HG03571 (cell line): ENCODE data around the gene SLC37A3.
"Not testable (repeated sequence)": the region's sequence is repeated elsewhere in the genome, so short reads cannot be mapped to it uniquely, and the experiment has no call there.

ENCODE experiments used
- ATAC-seq: cut with Tn5 transposase; IDR thresholded peaks from one replicate; pipeline ENCODE4 v1.9.1; 2021; ENCODE audit not compliant: unreplicated experiment

Gene SLC37A3

GRCh38 chr7:140349144-140349771, 49.1 kb downstream of the SLC37A3 start:
- ATAC-seq = no peak

- no peak for ATAC-seq
These were observed 50.0 kb downstream of the SLC37A3 start for GRCh38 chr7:140348161-140348849.

DNA sequence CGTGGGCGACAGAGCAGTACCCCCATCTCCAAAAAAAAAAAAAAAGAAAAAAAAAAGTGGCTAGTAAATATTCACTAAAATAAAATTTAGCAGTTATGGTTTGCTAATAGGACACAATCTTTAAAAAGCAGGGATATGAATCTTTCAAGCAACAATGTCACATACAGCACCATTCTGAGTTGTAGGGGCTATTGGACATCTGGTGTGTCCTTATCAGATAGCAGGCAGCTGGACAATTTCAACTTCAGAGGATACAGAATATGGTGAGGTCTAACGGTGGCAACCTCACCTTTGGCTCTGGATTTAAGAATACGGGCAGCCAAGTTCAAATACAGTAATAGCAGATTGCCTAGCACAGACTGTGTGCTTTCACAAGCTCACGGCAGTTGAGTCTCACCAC, 51.1 kb downstream of the SLC37A3 start:
- ATAC-seq = no peak

DNA sequence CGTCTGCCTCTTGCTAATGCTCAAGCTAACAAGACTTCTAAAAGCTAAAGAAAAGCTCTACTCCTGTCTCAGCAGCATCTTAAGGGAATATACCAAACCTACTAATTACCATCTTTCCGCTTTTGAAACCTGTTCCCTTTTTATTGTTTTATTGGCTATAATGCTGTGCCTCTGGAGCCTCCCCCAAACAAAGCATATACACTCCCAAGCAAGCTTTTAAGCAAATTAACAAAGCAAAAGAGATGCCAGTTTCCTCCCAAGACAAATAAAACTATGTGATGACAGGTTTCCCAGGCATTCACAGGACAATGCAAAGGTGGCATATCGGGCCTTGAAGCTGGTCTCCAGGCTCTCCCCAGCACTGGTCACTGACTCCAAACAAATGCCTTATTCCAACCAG, 52.9 kb downstream of the SLC37A3 start:
- ATAC-seq = no peak

DNA sequence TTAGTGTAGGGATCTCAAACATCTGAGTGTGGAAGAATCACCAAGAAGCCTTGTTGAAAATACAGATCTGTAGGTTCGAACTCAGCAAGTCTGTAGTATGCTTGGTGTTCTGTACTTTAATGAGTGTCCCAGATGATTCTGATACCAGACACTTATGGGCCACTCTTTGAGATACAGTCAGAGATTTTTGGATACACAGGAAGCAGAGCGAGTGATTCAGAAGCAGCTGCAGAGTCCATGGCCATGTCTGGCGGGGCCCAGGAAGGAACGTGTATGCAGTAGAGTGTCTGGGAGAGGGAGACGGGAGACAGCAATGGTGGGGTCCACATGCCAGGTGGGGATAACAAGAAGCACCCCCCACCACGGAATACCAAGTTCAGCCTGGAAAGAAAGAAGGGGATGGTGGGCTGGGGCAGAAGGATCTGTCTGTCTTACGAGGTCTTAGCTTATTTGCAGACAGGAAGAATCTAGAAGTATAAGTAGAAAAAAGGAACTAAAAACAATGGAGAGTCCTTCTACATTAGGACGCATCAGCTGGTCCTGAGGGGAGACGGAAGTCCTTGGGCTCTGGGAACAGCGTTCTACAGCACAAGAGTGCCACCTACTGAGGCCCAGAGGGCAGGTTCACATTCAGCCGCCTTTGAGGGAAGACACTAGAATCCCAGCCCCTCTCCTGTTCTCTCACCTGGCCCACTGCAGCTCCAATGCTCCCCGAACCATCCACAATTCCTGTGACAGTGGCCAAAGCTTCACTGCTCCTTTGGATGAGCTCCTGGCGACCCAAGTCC, 55.4 kb downstream of the SLC37A3 start:
- ATAC-seq = no peak

DNA sequence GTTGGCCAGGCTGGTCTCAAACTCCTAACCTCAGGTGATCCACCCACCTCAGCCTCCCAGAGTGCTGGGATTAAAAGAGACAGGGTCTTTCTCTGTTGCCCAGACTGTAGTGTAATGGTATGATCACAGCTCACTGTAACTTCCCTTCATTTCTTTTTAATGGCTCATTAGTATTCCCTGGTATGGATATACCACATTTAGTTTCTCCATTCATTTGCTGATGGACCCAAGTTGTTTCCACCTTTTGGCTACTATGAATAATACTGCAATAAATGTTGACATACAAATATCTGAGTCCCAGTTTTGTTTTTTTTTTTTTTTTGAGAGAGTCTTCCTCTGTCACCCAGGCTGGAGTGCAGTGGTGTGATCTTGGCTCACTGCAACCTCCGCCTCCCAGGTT, 59.4 kb downstream of the SLC37A3 start:
- ATAC-seq = not testable (repeated sequence)

DNA sequence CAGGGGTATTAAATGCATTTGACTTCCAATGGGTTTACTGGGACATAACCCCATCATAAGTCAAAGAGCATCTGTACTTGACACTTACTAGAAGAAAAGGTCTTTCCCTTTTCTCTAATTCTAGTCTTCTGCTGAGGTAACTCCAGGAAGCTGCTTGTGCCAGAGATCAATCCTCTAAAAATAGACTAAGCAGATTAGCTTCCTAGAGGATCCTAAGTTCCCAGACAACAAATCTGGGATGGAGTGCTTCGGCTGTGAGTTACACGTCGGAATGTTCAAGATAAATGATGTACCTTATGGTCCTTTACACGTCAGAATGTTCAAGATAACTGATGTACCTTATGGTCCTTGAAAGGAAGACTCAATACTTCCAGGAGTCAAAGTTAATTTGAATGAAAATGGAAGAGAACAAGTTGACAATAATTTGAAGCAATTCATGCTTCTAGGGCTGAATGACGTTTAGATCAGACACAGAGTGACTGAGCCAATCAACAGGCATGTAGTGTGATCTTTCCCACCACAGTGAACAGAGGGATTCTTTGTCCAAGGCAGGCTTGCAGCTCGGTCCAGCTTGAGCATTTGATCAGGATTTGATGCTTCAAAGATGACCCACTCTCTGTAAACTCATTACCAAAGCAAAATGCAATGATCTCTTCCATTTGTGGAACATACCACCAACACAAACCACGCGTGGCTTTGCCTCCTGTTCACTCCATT, 63.8 kb downstream of the SLC37A3 start:
- no peak for ATAC-seq

- no peak for ATAC-seq
These were observed 64.6 kb downstream of the SLC37A3 start for GRCh38 chr7:140333686-140334085.

GRCh38 chr7:140333223-140333622, 65.1 kb downstream of the SLC37A3 start:
- ATAC-seq = no peak

GRCh38 chr7:140330595-140330994, 67.7 kb downstream of the SLC37A3 start:
- ATAC-seq = no peak

DNA sequence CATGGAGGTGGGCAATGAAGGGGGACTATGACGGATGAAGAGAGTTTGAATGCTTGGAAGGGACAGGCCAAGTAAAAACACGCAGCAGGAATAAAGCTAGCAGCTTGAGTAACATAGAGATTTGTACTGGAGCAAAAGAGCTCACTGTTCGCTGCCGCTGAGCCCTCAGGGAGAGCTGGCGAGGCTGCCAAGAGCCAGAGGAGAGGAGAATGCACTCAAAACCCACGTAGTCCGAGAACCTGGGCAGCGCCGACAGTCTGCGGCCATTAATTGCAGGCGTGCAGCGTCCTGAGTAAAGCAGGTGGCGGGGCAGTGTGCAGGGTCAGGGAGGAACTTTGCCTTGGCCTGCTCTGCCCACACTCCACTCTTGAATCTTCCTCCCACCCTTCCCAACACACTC, 68.2 kb downstream of the SLC37A3 start:
- no peak for ATAC-seq

- ATAC-seq = no peak
These were observed 71.1 kb downstream of the SLC37A3 start for GRCh38 chr7:140327261-140327661.

- ATAC-seq = no peak
These were observed 72.0 kb downstream of the SLC37A3 start for GRCh38 chr7:140326116-140326928.

DNA sequence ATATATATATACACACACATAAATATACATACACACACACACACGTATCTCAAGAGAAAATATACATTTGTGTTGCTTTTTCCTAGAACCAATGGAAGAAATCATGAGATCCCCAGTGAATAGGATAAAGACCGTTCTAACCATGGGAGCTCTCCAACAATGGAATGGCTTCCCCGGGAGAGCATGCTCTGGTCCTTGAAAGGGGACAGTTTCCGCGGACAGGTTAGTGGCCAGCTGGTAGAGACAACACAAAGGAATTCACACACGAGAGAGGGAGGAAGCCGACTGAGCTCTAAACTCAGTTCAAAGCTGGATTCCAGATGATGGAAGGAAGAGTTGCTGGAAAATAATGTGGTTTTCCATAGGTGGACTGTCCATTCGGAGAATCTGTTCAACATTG, 72.7 kb downstream of the SLC37A3 start:
- no peak for ATAC-seq

DNA sequence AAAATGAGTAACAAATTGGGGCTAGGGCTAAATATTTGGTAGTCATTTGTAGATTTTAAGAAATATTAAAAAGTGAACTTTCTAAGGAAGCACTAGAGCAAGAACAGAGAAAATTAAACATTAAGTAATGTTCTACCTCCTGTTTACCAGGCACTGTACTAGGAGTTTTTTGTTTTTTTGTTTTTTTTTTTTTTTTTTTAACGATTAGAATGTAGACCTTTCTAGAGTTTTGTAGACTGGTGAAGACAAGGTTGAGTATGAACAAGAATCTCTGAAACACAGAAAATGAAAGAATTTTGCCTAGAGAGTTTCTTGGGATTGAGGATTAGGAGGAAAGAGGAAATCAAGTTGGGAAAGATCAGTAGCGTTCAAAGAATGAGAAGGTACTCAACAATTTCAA, 73.6 kb downstream of the SLC37A3 start:
- no peak for ATAC-seq

DNA sequence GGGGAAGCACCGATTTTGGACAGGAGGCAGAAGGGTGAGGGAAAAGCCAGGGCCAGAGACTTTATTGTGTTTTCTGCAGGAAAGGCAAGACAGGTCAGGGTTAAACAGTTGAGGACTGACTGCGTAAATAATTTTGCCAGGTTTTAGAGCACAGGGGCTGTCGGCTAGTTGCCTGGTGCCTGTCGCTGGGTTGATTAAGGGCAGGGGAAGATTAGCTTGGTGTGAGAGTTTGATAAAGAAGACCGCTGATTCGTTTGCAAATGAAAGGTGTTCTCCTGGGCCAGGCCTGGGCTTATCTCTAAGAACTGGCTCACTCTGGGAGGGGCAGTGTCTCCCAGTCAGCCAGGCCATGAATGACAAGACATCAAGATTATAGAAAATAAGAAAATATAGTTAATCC, 75.6 kb downstream of the SLC37A3 start:
- no peak for ATAC-seq

DNA sequence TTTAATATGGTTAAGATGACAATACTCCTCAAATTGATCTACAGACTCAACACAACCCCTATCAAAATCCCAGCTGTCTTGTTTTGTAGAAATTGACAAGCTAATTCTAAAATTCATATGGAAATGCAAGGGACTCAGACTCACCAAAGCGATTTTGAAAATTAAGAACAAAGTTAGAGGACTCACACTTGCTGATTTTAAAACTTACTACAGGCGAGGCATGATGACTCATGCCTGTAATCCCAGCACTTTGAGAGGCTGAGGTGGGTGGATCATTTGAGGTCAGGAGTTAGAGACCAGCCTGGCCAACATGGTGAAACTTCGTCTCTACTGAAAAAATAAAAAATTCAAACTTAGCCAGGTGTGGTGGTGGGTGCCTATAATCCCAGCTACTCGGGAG, 78.3 kb downstream of the SLC37A3 start:
- ATAC-seq = not testable (repeated sequence)

GRCh38 chr7:140317999-140318398, 80.3 kb downstream of the SLC37A3 start:
- ATAC-seq = no peak

DNA sequence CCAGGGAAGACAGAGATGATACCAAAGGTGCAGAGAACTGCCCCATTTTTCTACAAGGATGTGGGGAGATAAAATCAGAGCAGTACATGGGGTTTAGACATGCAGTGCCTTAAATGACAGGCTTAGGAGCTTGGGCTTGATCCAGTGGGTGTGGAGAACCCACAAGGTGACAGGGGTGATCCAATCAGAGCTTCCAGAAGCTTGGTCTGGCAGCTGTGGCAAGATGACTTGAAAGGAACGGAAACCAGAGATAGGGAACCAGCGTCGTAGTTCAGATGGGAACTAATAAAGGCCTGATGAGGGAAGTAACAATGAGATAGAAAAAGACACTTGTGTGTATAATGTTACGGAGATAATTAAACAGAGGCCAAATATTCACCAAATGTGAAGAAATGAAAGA, 80.7 kb downstream of the SLC37A3 start:
- ATAC-seq = no peak

GRCh38 chr7:140316165-140316661, 82.1 kb downstream of the SLC37A3 start:
- no peak for ATAC-seq
